ENCODE data around the gene PDCD4. TPM values are rescaled to one million over a fixed set of nuclear protein-coding genes. Genes with fewer than 3 reads are reported as not detected.

PDCD4 gene
- total and polyA plus RNA-seq, 2 of the 8 experiments (the other 6 are each of a cell fraction or from before 2014, with no cell fraction given): 3.3 to 26.8 TPM

DNA sequence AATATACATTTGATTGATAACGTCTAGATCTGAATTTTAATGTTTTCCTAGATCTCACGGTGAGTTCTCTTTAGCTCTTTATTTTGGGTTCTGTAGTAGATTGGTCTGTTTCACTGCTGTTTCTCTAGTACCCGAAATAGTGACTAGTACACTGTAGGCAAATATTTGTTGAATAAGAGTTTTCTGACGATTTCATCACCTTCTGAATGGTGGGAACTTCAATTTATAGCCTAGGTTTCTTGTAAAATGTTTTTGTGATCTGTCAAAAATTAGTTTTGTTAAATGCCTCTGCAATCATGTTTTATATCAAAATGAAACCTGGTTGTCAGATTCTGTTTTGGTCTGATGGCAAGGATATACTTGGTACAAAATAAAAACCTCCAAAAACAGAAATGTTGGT lies 10.2 kb downstream of the PDCD4 start:
- Histone ChIP-seq H3K14ac (ENCODE audit: insufficient read length) (no peak overlapping the region), H3K4ac (replicated peaks; ENCODE audit: insufficient read length, low read depth, low read length) (no peak overlapping the region), H3K4me1 (replicated peaks in 1 of 4; ENCODE audit: control insufficient read depth in 3 of 4, insufficient read depth in 4 of 4, low read length in 3 of 4) (no peaks in the 10 kb centered on the region), H3K23ac (ENCODE audit: insufficient read length) (no peak overlapping the region), H4K5ac (ENCODE audit: insufficient read length, low read depth, low read length) (no peak overlapping the region), H3K56ac (replicated peaks; ENCODE audit: insufficient read length, low read depth, low read length) (no peak overlapping the region), H3K27me3 (replicated peaks in 1 of 4; ENCODE audit: control insufficient read depth in 3 of 4, extremely low read depth in 1 of 4, insufficient read depth in 3 of 4, low read length in 3 of 4) (no peaks in the 10 kb centered on the region), H3K4me2 (ENCODE audit: insufficient read depth in 1 of 2, low read depth in 2 of 2, low read length in 2 of 2) (no peak overlapping the region), H4K91ac (replicated peaks; ENCODE audit: insufficient read length, low read length) (no peak overlapping the region), H4K8ac (ENCODE audit: extremely low read depth, insufficient read depth, low read length) (no peak overlapping the region), H2AK5ac (ENCODE audit: low read depth, low read length) (no peak overlapping the region), H3K18ac (ENCODE audit: extremely low read depth, low read length) (no peak overlapping the region), H3K9ac (replicated peaks in 1 of 4; ENCODE audit: extremely low read depth in 1 of 4, low read depth in 3 of 4, low read length in 3 of 4) (no peak overlapping the region), H2BK120ac (replicated peaks; ENCODE audit: low read depth, low read length) (no peak overlapping the region), H3K27ac (ENCODE audit: low read depth, low read length) (no peak overlapping the region), H3K36me3 (ENCODE audit: control insufficient read depth in 2 of 4, insufficient read depth in 4 of 4, low read length in 3 of 4) (peaks cover 0 to 26% (median 3%) of the 10 kb centered on the region in 4 experiments; a peak in 2 of 8 replicates), H3K79me2 (ENCODE audit: control insufficient read depth in 1 of 2, insufficient read depth in 2 of 2, low read length in 2 of 2) (no peaks in the 10 kb centered on the region), H4K20me1 (replicated peaks in 1 of 2; ENCODE audit: control insufficient read depth in 1 of 2, insufficient read depth in 2 of 2, low read length in 2 of 2) (peaks cover 0 to 2% of the 10 kb centered on the region in 2 experiments), H2AFZ (ENCODE audit: low read length) (no peak overlapping the region), H2BK15ac (ENCODE audit: low read length) (no peak overlapping the region), H2BK5ac (ENCODE audit: low read depth, low read length) (no peak overlapping the region), H3K79me1 (ENCODE audit: low read depth, low read length) (no peaks in the 10 kb centered on the region; the same call in 1 of the 2 replicates), H3K4me3 (ENCODE audit: extremely low read depth in 1 of 4, insufficient read depth in 2 of 4, low read depth in 3 of 4, low read length in 4 of 4) (no peak overlapping the region), H3K23me2 (ENCODE audit: low read depth, low read length) (no peaks in the 10 kb centered on the region), H3K9me3 (ENCODE audit: insufficient read depth in 2 of 2, low read depth in 1 of 2, low read length in 1 of 2) (no peaks in the 10 kb centered on the region), H2BK20ac (ENCODE audit: low read length) (no peak overlapping the region), H2BK12ac (ENCODE audit: low read depth, low read length) (no peak overlapping the region)
- DNase-seq (ENCODE audit: low read depth in 1 of 2, low spot score in 2 of 2): no peak
- no peak for FAIRE-seq
- POLR2A ChIA-PET (ENCODE audit: partially characterized antibody): interaction anchor here (0.9 kb wide), 1 partner anchor 10 kb away, joined by 4 read pairs; the partner anchor contains the start of gene PDCD4
- 82% methylated on average over 4 of the region's 4 CpGs; no CpG with 5 or more reads in 1 of the 2 experiments for WGBS, 2 experiments (ENCODE audit: extremely low coverage in 1 of 2, insufficient coverage in 1 of 2, insufficient read length in 1 of 2, insufficient replicate concordance in 2 of 2, low coverage in 1 of 2, low lambda C conversion rate in 2 of 2, missing lambda C conversion rate in 1 of 2)
- CTCF ChIA-PET (ENCODE audit: partially characterized antibody): interaction anchor here (0.7 to 1.3 kb wide), 2 partner anchors 119 to 136 kb away, joined by 3 read pairs; no protein-coding TSS in a partner anchor
- TF ChIP-seq SIN3A (conservative IDR thresholded peaks at IDR 0.05 in 1 of 2, IDR thresholded peaks at IDR 0.05 in 1 of 2; ENCODE audit: low read depth in 1 of 2, low read length in 2 of 2) (no peak), RNF2 (IDR thresholded peaks at IDR 0.05; ENCODE audit: borderline replicate concordance, low read depth, low read length, missing control alignments, poor library complexity, severe bottlenecking) (no peak), RBBP5 (IDR thresholded peaks at IDR 0.05; ENCODE audit: borderline replicate concordance, low read depth, low read length) (no peak)
- TF ChIP-seq, protein P1, sequence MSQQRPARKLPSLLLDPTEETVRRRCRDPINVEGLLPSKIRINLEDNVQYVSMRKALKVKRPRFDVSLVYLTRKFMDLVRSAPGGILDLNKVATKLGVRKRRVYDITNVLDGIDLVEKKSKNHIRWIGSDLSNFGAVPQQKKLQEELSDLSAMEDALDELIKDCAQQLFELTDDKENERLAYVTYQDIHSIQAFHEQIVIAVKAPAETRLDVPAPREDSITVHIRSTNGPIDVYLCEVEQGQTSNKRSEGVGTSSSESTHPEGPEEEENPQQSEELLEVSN (IDR thresholded peaks at IDR 0.05): no peak
